ENCODE results near the gene LRRC7.
"Not testable (repeated sequence)": the region's sequence is repeated elsewhere in the genome, so short reads cannot be mapped to it uniquely, and the experiment has no call there.

Gene LRRC7

DNA sequence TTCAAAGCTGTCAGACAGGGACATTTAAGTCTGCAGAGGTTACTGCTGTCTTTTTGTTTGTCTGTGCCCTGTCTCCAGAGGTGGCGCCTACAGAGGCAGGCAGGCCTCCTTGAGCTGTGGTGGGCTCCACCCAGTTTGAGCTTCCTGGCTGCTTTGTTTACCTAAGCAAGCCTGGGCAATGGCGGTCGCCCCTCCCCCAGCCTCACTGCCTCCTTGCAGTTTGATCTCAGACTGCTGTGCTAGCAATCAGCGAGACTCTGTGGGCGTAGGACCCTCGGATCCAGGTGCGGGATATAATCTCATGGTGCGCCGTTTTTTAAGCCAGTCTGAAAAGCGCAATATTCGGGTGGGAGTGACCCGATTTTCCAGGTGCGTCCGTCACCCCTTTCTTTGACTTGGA is 320.3 kb downstream of the LRRC7 start:
- not testable (repeated sequence) for DNase-seq (ENCODE audit: low spot score)

DNA sequence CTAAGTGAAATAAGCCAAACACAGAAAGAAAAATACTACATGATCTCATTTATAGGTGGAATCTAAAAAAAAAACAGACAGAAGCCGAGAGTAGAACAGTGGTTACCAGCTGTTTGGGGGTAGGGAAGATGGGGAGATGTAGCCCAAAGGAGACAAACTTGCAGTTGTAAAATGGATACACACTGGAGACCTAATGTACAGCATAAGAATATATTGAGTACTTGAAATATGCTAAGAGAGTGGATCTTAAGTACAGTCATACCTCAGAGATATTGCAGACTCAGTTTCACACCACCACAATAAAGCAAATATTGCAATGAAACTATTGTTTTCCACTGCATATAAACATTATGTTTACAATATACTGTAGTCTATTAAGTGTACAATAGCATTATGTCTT is 320.9 kb downstream of the LRRC7 start:
- DNase-seq (ENCODE audit: low spot score): no peak

DNA sequence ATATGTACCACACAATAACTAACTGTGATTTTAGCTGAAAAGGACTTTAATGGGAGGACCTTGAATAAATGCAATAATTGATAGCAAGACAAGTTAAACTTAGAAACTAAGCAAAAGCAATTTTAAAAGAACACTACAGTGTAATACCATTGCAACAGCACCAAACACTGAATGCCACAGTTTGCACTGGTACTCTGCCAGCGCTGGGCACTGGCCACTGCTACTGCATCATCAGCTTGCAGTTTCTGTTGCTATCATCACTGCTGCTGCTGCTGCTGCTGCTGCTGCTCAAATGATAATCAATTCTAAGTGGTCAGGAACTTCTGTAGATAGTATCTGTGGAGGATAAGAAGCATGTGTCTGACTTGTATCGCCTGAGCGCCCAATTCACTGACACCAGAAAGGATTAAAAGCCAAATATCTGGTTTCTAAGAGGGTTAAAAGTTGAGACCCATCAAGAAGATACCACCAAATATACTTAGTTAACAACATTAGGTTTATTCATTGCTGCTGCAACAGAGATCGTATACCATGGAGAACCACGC is 330.8 kb downstream of the LRRC7 start:
- no peak for DNase-seq (ENCODE audit: low spot score)

DNA sequence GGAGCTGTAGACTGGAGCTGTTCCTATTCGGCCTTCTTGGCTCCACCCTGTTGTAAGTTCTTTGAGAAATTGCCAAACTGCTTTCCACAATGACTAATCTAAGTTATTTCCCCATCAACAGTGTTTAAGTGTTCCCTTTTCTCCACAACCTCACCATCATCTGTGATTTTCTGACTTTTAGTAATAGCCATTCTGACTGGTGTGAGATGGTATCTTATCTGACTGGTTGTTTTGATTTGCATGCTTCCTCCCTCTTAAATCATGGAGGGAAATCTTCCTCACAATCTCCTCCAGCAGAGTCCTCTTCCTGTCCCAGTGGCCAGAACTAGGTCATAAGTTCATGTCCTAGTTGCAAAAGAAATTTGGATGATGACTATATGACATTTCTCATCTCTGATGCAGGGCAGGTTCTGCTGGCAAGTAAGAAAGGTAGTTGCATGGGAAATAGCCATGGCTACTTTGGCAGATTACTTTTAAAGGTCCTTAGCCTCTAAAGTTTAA is 343.6 kb downstream of the LRRC7 start:
- no peak for DNase-seq (ENCODE audit: low spot score)

DNA sequence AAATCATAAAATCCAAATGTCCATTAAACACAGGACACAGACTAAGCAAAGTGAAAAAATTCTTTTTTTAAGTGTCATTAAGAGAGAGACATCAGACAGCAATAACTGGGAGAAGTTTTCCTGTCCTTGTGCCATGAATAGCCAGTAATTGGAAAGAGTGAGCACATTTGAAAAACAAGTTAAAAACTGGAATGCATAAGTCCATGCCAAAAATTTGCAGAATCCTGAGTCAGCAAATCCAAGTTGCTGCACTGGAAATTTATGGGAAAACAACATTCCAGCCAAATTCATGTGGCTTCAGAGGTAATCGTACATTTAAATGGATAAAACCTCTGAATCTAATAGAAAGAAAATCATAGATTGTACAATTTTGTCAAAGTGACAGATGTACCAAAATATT is 346.3 kb downstream of the LRRC7 start:
- DNase-seq (ENCODE audit: low spot score): no peak

DNA sequence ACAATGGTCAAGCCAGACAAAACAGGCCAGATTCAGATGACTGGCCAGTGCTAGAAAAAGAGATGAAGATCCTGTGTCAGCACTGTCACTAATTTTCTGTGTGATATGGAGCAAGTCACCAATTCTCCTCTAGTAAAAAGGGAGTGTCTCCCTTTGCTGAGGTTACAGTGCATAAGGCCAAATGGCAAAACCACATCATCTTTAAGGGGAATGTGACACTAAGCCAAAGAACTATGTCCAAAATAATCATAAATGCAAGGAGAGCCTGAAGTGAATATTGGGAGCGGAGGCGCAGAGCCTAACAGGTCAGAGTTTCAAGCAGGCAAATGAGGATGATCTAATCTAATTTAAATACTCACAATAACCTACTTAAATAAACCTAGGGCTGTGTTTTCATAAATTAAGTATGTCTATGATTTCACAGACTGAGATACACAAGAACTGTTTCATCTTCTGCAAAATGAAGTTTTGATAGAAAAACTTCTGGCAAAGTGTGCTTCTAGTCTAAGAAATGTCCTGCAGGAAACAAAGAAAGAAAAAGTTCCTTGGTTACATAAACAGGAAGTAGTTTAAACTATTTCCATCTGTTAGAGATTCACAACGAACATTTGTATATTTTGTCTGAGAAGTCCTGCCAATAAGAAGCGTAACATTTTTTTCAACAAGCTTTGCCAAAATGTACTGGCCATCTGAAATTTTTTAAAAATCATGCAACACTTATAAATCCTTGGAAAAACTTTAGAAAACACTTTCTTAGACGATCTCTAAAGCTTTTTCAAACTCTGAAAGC is 347.4 kb downstream of the LRRC7 start:
- no peak for DNase-seq (ENCODE audit: low spot score)

DNA sequence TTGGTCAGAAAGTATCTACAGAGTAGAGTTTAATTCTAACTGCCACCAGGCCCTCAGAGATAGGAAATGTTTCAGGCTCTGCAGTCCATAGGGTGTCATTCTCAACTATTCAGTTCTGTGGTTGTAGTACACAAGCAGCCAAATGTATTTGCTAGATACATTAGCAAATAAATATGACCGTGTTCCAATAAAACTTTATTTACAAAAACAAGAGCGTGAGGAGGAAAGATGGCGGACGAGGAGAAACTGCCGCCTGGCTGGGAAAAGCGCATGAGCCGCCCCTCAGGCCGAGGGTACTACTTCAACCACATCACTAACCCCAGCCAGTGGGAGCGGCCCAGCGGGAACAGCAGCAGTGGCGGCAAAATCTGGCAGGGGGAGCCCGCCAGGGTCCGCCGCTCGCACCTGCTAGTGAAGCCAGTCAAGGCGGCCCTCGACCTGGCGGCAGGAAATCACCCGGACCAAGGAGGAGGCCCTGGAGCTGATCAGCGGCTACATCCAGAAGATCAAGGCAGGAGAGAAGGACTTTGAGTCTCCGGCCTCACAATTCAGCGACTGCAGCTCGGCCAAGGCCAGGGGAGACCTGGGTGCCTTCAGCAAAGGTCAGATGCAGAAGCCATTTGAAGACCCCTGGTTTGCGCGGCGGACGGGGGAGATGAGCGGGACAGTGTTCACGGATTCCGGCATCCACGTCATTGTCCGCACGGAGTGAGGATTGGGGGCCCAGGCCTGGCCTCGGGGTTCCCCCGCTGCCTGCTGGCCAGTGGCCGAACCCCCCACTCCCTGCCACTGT is 351.6 kb downstream of the LRRC7 start:
- DNase-seq (ENCODE audit: low spot score): no peak

DNA sequence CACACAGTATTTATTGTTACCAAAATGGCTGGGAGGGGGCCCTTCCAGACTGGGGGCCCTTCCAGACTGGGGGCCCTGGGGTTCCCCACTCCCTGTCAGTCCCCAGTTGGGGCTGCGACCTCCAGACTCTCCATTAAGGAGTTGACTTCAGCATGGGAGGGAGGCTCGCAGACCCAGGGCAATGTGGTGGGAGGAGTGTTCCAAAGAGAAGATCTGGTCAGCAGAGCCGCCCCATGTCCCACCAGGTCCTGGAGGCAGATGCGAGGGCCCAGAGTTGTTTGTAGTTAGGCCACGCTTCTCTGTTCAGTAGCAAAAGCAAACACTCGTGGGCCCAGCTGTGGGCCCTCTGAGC is 352.2 kb downstream of the LRRC7 start:
- DNase-seq (ENCODE audit: low spot score): no peak

DNA sequence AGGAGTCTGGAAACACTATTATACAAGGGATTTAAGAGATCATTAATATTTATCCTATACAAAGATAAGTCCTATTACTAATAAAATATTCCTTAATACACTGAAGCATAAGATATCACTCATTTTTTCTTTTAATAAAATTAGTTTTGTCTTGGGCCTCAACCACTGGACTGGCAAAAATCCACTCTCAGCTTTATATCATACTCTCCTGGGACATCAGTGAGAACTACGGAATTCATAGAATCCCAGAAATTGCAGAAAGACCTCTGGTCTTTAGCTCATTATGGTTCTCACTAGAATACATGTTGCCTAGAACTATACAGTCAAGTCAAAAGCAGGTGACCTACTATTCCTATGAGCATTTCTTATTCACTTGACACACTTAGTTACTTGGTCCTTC is 352.7 kb downstream of the LRRC7 start:
- DNase-seq (ENCODE audit: low spot score): no peak

DNA sequence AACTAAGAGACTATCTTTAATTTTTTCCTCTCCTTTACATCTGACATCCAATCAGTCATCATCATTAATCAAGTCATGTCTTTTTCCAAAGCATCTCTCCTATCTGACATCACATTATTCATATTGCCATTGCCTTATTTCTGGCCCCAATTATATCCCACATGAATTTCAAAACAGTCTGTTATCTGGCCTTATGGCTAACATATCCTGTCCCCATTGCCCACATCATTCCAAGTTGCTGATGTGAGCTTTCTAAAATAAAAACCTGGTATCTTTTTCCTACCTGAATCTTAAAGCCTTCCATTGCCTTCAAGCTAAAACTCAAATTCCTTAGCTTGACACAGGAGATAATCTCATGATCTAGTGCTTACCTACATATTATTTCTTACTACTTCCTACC is 353.8 kb downstream of the LRRC7 start:
- no peak for DNase-seq (ENCODE audit: low spot score)

DNA sequence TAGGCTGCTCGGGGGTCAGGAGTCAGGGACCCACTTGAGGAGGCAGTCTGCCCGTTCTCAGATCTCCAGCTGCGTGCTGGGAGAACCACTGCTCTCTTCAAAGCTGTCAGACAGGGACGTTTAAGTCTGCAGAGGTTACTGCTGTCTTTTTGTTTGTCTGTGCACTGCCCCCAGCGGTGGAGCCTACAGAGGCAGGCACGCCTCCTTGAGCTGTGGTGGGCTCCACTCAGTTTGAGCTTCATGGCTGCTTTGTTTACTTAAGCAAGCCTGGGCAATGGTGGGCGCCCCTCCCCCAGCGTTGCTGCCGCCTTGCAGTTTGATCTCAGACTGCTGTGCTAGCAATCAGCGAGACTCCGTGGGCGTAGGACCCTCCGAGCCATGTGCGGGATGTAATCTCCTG is 360.5 kb downstream of the LRRC7 start:
- DNase-seq (ENCODE audit: low spot score): not testable (repeated sequence)

DNA sequence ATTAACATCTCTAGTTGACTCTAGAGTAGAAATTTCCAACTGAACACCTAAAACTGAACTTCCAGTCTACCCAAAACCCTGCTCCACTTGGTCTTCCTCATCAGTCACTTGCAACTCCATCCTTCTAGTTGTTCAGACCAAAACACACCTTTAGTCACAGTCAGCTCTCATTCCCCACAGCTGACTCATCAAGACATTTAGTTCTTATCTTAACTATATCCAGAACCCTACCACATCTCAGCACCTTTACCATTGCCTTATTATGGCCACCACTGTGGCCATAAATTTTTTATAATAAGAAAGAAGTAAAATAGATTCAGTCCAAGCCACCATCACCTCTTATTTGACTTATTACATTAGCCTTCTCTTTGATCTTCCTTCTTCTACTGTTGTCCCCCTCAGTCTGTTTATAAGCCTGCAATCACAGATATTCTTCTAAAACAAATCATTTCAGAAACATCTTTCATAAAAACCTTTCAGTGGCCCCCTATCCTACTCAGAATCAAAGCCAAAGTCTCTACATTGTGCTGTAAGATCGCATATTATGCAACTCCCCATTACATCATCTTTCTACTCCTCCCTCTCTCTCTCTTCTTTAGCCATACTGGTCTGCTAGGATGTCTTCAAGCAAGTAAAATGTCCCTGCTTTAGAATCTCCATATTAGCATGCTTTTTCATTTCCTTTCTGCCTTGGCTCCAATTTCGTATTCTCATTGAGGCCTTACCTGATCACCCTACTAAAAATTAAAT is 361.8 kb downstream of the LRRC7 start:
- DNase-seq (ENCODE audit: low spot score): no peak

DNA sequence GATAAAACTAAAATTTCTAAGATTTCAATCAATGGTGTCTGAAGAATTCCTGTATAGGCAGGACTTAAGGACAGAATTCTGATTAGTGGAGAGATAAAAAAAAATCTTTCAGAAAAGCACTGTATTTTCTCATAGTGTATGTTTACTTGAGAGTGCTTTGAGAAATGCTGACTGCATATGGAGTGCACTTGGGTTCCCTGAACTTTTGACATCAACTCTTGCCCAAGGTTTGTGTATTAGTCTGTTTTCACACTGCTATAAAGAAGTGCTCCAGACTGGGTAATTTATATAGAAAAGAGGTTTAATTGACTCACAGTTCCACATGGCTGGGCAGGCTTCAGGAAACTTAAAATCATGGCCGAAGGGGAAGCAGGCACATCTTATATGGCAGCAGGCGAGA is 362.7 kb downstream of the LRRC7 start:
- DNase-seq (ENCODE audit: low spot score): no peak

DNA sequence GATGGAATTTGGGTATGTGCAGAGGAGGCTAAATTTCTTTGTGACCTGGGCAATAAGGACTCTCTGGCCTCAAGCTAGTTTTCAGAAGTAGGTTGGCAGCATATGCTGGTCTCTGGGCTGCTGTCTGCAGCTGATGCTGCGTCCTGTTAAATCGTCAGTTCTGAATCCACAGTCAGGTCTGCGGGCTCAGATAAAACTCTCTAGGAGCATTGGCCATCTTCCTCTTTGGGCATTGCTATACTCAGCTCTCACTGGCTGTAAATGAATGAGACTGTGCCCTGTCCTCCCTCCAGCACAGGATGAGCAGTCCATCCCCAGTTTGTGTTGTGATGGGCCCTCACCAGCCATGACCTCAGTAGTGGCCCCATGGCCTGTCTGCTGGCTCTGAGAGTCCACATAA is 365.0 kb downstream of the LRRC7 start:
- DNase-seq (ENCODE audit: low spot score): no peak

DNA sequence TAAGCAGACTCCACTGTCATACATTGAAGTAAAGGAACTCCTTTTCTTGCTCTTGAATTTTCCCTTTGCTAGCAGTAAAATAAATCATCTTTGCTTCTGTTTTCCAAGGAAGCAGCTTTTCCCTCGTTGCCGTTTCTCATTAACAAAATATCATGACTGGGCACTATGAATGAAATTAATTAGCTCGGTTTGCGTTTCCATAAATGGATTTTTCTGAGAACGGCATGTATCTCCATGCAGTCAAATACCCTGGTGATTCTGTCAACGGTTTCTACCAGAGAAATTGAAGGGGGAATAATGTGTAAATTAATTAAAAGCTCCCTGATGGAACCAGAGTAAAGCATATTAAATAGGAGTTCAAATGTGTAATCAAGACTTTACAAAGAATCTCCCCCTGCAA is 372.5 kb downstream of the LRRC7 start:
- DNase-seq (ENCODE audit: low spot score): no peak

DNA sequence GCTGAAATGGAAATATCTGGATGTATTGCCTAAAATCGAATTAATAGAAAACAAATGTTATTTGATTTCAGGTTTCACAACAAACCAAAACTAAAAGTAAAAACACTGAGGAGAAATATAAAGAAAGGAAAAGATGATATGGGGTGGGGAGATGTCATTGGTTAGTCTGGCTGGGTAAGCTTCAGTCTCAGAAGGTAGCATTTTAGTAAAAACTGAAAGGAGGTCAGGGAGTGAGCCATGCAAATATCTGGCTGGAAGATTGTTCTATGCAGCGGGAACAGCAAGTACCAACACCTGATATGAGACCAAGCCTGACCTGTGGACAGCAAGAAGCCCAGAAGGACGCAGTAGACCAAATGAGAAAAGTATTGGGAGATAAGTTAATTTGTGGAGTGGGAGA is 373.1 kb downstream of the LRRC7 start:
- no peak for DNase-seq (ENCODE audit: low spot score)

DNA sequence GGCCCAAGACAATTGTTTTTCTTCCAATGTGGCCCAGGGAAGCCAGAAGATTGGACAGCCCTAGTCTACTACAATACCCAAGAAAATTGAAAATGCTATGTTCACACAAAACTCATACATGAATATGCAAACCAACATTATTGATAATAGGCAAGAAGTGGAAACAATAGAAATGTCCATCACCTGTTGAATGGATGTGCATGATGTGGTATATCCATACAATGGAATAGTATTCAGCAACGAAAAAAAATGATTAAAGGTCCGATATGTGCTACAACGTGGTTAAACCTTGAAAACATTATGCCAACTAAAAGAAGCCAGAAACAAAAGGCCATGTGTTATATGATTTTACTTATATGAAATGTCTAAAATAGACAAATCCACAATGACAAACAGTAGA is 375.3 kb downstream of the LRRC7 start:
- no peak for DNase-seq (ENCODE audit: low spot score)

DNA sequence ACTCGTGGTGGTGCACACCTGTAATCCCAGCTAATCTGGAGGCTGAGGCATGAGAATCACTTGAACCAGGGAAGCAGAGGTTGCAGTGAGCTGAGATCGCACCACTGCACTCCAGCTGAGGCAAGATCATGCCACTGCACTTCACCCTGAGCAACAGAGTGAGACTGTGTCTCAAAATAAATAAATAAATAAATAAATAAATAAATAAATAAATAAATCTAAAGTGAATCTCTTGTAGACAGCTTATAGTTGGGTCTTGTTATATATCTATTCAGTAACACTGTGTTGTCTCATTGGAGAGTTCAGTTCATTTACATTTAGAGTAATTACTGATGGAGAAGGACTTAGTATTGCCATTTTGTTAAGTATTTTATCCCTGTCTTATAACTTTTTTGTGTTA is 379.2 kb downstream of the LRRC7 start:
- DNase-seq (ENCODE audit: low spot score): no peak

DNA sequence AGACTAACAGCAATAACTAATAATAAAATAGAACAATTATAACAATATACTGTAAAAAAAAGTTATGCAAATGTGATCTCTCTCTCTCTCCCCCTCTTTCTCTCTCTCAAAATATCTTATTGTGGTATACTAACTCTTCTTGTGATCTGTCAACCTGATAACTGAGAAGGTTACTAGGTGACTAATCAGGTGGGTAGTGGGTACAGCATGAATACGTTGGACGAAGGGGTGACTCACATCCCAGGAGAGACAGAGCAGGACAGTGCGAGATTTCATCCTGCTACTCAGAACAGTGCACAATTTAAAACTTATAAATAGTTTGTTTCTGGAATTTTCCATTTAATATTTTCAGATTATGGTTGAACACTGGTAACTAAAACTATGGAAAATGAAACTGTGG is 380.1 kb downstream of the LRRC7 start:
- DNase-seq (ENCODE audit: low spot score): no peak

DNA sequence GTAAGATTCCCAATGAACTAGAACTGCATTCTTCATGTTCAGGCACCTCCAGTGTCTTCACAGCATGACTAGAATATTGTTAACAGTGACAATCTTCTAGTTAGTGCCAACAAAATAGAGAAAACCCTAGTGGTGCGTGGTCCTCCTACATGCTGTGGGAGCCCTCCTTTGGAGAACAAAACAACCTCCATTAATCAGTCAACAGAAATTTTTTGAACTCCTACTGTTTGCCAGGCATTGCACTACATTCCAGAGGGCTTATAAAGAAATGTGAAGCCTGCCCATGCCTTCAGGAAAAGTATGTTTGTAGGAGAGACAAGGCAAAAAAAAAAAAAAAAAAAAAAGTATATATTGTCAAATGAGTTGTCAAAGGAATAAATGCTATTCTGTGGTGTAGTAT is 385.0 kb downstream of the LRRC7 start:
- no peak for DNase-seq (ENCODE audit: low spot score)

DNA sequence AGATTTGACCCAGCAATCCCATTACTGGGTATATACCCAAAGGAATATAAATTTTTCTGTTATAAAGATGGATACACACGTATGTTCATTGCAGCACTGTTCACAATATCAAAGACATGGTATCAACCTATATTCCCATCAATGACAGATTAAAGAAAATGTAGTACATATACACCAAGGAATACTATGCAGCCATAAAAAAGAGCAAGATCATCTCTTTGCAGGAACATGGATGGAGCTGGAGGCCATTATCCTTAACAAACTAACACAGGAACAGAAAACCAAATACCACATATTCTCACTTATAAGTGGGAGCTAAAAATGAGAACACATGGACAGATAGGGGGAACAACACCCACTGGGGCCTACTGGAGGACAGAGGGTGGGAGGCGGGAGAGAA is 394.7 kb downstream of the LRRC7 start:
- not testable (repeated sequence) for DNase-seq (ENCODE audit: low spot score)

DNA sequence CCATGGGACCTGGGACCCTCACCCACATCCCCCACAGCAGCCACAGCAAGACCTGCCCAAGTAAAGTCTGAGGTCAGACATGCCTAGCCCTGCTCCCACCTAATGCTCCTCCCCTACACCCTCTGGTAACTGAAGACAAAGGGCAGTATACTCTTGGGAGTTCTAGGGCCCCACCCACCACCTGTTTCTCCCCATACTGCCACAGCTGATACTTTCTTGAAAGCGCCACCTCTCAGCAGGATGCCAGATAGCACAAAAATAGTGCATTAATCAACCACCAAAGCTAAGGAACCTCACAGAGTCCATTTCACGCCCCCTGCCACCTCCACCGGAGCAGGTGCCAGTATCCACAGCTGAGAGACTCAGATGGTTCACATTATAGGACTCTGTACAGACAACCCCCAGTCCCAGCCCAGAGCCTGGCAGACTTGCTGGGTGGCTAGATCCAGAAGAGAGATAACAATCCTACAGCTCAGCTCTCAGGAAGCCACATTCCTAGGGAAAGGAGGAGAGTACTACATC is 399.6 kb downstream of the LRRC7 start:
- no peak for DNase-seq (ENCODE audit: low spot score)
